ENCODE results near the gene PRG3.

The PRG3 gene

GRCh38 chr11:57417056-57417455, 36.1 kb upstream of the PRG3 start:
- no peak for TF ChIP-seq CTCF (IDR thresholded peaks at IDR 0.05)

- no peak for TF ChIP-seq CTCF (IDR thresholded peaks at IDR 0.05)
These were observed 35.5 kb upstream of the PRG3 start for GRCh38 chr11:57416436-57416835.

- no peak for TF ChIP-seq CTCF (IDR thresholded peaks at IDR 0.05)
These were observed 33.8 kb upstream of the PRG3 start for GRCh38 chr11:57414612-57415212.

GRCh38 chr11:57413681-57414080, 32.7 kb upstream of the PRG3 start:
- no peak for TF ChIP-seq CTCF (IDR thresholded peaks at IDR 0.05)

DNA sequence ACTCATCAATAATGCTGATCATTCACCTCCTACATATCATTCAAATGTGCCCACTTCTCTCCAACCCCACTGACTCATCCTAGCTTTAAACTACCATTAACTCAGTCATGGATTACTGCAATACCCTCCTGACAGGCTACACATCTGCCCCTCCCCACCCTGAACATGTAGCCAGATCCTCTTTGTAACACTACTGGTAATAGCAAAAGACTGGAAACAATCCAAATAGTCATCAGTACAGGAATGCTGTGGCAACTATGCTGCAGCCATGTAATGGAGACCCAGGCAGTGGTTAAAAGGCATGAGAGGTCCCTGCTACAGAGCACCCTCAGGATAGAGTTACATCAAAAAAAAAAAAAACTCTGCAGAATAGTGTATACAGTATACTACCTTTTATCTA, 29.3 kb upstream of the PRG3 start:
- TF ChIP-seq CTCF (IDR thresholded peaks at IDR 0.05), result no peak

GRCh38 chr11:57409321-57410100, 28.6 kb upstream of the PRG3 start:
- TF ChIP-seq CTCF (IDR thresholded peaks at IDR 0.05), result no peak

DNA sequence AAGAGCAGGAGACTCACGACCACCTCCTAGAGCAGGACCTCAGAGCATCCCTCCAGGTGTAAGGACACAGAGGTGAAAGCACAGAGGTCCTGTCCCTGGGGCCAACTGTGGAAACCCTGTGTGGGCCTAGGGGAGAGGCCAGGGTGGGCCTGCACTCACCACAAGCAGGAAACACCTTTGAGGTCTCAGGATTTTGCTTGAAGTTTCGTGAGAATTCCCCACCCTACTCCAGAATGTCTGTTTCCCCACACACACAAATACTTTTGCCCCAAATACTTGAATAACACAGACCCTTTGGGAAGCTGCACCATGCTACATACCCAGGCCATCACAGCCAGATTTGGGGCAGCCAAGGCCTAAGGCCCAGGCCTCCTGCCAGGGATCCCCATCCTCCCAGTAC, 27.8 kb upstream of the PRG3 start:
- TF ChIP-seq CTCF (IDR thresholded peaks at IDR 0.05), result no peak

Data from LNCAP (cell line).